ENCODE data around the gene HOXB9. TPM values are rescaled to one million over a fixed set of nuclear protein-coding genes. Genes with fewer than 3 reads are reported as not detected.

HOXB9 gene
- total RNA-seq, 1 donor from 2014 or later, result not detected

DNA sequence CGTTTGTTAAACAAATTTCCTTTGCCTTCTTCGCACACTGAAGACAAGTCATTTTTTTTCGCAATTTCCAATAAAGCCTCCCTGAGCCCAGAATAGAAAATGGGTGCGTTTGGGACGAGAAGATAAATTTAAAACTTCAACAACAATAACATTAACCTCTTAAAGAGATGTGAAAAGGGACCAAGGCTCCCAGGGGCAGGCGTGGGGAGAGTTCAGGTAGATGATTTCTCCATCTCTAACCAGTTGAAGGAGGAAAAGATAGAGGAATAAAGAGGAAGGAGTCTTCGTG is 46.7 kb downstream of the HOXB9 start:
- peak overlapping the region in 1 of 2 donors; percentile 75 for H3K4me3 ChIP-seq
- H3K4me1 ChIP-seq, result peaks cover 4 to 44% of the 10 kb centered on the region in 2 donors
- no peaks in the 10 kb centered on the region for H3K9me3 ChIP-seq
- no peaks in the 10 kb centered on the region for H3K36me3 ChIP-seq
- no peak for DNase-seq (ENCODE audit: low spot score in 2 of 2)
- H3K27ac ChIP-seq, result peak overlapping the region; percentile 93 to 97
- TF ChIP-seq, protein P1, sequence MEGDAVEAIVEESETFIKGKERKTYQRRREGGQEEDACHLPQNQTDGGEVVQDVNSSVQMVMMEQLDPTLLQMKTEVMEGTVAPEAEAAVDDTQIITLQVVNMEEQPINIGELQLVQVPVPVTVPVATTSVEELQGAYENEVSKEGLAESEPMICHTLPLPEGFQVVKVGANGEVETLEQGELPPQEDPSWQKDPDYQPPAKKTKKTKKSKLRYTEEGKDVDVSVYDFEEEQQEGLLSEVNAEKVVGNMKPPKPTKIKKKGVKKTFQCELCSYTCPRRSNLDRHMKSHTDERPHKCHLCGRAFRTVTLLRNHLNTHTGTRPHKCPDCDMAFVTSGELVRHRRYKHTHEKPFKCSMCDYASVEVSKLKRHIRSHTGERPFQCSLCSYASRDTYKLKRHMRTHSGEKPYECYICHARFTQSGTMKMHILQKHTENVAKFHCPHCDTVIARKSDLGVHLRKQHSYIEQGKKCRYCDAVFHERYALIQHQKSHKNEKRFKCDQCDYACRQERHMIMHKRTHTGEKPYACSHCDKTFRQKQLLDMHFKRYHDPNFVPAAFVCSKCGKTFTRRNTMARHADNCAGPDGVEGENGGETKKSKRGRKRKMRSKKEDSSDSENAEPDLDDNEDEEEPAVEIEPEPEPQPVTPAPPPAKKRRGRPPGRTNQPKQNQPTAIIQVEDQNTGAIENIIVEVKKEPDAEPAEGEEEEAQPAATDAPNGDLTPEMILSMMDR (IDR thresholded peaks at IDR 0.05), result no peak
- intact Hi-C loops (cut with DNase I), result no loop called here
- no peaks in the 10 kb centered on the region for H3K27me3 ChIP-seq

DNA sequence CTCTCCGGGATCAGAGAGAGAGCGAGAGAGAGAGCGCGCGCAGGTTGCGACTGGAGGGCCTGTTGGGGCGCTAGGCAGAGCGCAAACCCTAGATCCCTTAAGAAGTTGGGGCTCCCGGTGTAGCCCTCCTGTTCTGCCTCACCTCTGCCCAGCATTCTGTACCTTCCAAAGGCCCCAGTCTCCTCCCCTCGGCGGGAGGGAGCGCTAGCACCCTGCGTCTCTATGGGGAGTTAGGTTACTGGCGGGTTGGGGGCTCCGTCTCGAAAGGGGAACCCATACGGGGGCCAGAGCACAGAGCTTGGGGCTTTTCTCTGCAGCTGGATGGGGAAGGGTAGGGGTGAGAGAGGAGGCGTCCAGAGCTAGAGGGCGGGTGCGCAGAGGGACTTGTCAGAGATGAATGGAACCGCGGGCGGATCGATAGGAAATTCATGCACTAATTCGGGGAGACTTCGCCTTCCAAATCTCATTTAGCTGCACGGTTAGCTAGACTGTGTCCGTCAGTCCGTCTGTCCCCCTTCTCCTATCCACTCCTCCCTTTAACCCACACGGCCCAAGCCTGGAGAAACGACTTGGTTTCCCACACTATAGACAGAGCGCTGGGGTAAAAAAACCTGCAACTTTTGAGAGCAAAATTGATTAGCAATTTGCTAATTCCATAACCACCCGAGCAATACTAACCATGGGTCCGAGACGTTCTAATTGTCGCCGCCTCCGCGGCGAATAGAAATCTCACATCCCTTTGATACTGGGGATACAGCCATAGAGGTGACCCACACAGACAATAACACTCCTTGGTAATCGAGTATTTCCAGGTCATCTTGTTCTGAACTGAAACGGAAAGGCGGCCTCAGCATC is 47.3 kb downstream of the HOXB9 start:
- TF ChIP-seq, protein P1 (IDR thresholded peaks at IDR 0.05), result no peak
- Histone ChIP-seq H3K27ac (peak overlapping the region; percentile 93 to 97), H3K4me1 (peaks cover 4 to 45% of the 10 kb centered on the region in 2 donors), H3K9me3 (no peaks in the 10 kb centered on the region), H3K4me3 (peak overlapping the region; percentile 75 to 77), H3K36me3 (no peaks in the 10 kb centered on the region), H3K27me3 (no peaks in the 10 kb centered on the region)
- intact Hi-C loops (cut with DNase I), result no loop called here
- DNase-seq (ENCODE audit: low spot score in 2 of 2), result no peak

DNA sequence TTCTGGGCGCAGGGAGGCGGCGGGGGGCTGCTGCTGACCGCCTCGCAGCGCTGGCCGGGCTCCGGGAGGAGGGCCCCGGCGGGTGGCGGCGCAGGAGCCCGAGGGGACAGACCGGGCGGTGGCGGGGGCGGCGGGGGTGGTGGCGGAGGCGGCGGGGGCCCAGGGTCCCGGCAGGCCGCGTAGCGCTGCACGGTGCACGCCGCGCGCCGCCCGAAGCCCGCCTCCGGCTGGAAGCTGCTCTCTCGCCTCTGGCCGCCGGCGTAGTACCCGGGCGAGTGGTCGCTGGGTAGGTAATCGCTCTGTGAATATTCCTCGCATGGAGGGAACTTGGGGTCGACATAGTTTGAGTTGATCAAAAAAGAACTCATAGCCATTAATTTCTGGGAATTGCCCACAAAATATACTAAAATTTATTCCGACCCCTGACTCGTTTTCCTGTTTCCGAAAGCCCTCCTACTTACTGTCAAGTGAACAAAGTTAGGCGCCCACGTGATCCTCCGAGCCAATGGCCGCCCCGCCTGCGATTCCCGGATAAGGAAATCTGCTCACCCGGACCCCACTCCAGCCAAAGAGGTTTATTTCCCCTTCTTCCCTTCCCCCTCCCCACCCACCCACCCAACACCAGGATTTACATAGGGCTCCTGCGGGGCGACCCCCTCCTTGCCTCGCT is 48.1 kb downstream of the HOXB9 start, which contains the start of gene HOXB4:
TSS of gene HOXB4 (minus strand) at position 405 of the 670 bp plus-strand sequence. CDS start at position 374, 31 bp downstream.
- H3K4me1 ChIP-seq, result peaks cover 4 to 46% of the 10 kb centered on the region in 2 donors

DNA sequence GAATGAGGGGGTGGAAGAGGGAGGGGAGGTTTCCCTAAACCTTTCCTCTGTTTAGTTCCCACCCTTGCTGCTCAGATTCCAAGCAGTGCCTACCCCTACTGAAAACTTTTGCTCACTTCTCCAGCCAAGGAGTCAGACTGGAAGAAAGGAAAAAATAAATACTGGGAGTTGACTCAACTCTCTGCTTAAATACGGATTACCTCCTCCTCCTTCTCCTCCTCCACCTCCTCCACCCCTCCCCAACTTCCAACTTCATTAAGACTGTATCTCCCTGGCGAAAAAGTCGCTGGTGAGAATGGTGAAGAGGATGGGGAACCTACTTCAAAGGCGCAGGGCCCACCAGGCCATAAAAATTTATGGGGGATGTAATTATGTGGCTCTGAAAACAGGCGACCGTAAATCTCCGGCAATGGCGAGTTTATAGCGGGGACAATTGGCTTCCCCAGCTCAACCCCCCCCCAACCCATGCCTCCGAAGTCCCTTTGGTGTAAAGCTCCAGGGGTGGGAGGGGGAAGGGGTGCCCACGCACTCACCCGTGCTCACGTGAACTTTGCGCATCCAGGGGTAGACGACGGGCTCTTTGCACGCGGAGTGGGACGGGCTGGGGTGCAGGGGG is 48.7 kb downstream of the HOXB9 start:
- Histone ChIP-seq H3K27me3 (no peaks in the 10 kb centered on the region), H3K4me1 (peaks cover 4 to 47% of the 10 kb centered on the region in 2 donors), H3K9me3 (no peaks in the 10 kb centered on the region), H3K36me3 (no peaks in the 10 kb centered on the region), H3K4me3 (peak overlapping the region; percentile 75 to 77), H3K27ac (peak overlapping the region; percentile 93 to 97)
- intact Hi-C loops (cut with DNase I), result loop anchor here (1.0 kb wide), 1 partner anchor 33 kb away; no protein-coding TSS in a partner anchor
- no peak for DNase-seq (ENCODE audit: low spot score in 2 of 2)
- TF ChIP-seq, protein P1 (IDR thresholded peaks at IDR 0.05), result no peak

More for the DNA sequence above, 48.1 kb downstream of the HOXB9 start, which contains the start of gene HOXB4:
- Histone ChIP-seq H3K4me3 (peak within 1 kb of the TSS; percentile 75 to 77), H3K36me3 (no peaks in the 10 kb centered on the region), H3K9me3 (no peaks in the 10 kb centered on the region), H3K27ac (peak within 1 kb of the TSS; percentile 93 to 97), H3K27me3 (no peaks in the 10 kb centered on the region)
- peak; percentile 60 to 93 for DNase-seq (ENCODE audit: low spot score in 2 of 2)
- intact Hi-C loops (cut with DNase I), result loop anchor here (1.0 kb wide), 1 partner anchor 34 kb away; no protein-coding TSS in a partner anchor
- TF ChIP-seq, protein P1 (IDR thresholded peaks at IDR 0.05), result no peak

DNA sequence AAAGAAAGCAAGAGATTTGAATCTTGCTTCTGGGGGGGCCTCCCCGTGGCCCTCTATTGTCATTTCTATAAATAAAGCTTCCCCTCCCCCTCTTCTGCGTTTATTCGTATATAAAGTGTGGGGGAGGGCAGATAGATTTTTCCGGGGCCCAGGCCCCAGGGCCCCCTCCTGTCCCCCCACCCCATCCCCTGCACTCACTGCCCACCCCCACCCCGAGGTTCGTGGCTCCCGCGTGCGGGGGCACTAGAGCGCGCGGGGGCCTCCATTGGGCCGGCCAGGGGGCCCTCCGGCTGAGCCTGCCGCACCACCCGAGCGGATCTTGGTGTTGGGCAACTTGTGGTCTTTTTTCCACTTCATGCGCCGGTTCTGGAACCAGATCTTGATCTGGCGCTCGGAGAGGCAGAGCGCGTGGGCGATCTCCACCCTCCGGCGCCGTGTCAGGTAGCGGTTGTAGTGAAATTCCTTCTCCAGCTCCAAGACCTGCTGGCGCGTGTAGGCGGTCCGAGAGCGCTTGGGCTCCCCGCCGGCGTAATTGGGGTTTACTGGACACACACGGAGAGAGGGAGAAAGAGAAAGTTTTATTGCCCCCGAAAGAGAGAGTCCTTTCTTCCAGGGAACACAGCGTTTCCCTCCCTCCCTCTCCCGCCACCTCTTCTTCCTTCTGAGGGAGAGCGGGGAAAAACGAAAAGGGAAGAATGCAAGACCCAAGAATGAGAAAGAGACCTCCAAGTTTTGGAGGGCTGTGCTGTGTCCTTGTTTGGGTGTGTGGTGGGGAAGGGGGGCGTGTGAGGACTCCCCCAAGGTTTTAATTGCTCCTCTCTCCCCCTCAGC is 49.5 kb downstream of the HOXB9 start:
- DNase-seq (ENCODE audit: low spot score in 2 of 2), result peak in 1 of 2 donors; percentile 84
- intact Hi-C loops (cut with DNase I), result loop anchor here (1.0 kb wide), 1 partner anchor 32 kb away; no protein-coding TSS in a partner anchor
- Histone ChIP-seq H3K27ac (peak overlapping the region; percentile 93 to 97), H3K36me3 (no peaks in the 10 kb centered on the region), H3K9me3 (no peaks in the 10 kb centered on the region), H3K27me3 (no peaks in the 10 kb centered on the region), H3K4me1 (peaks cover 4 to 55% of the 10 kb centered on the region in 2 donors), H3K4me3 (peak overlapping the region; percentile 75 to 77)
- TF ChIP-seq, protein P1 (IDR thresholded peaks at IDR 0.05), result no peak

All from ascending aorta (tissue), 2 donors.